SU-DHL-6 (cell line): ENCODE data around the gene TEX10.

Experiments used
- EZH2phosphoT487 ChIP-seq: fragments of 200-600 bp; sonication (generic), shearing (Covaris generic); conservative IDR thresholded peaks from 2 replicates; pipeline ENCODE4 v1.6.1; 2018; ENCODE audit warnings: mild to moderate bottlenecking, antibody characterized with exemption, low read length, moderate library complexity, mixed read lengths
- TF ChIP-seq, protein P1 (sequence below): fragments of 200-600 bp; sonication (generic); IDR thresholded peaks from one replicate; pipeline ENCODE4 v1.5.1; 2017; ENCODE audit warnings: antibody characterized with exemption, mild to moderate bottlenecking, low read length, moderate library complexity; ENCODE audit not compliant: insufficient read depth, poor library complexity, severe bottlenecking

DNA sequence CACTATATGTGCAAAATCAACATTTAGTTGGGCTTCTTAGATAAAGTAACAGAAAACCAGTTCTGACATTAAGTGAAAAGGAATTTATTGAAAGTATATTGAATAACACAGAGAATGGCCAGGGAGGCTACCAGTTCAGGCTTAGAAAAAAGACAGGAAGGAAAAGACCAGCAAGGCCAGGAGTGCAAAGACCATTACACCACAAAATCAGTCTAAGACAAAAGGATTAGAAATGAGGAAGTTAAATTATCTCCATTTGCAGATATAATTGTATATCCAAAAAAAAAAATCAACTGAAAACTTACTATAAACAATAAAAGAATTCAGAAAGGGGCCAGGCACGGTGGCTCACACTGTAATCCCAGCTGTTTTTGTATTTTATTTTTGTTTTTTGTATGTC, 4.8 kb upstream of the TEX10 start:
- TF ChIP-seq, protein P1, sequence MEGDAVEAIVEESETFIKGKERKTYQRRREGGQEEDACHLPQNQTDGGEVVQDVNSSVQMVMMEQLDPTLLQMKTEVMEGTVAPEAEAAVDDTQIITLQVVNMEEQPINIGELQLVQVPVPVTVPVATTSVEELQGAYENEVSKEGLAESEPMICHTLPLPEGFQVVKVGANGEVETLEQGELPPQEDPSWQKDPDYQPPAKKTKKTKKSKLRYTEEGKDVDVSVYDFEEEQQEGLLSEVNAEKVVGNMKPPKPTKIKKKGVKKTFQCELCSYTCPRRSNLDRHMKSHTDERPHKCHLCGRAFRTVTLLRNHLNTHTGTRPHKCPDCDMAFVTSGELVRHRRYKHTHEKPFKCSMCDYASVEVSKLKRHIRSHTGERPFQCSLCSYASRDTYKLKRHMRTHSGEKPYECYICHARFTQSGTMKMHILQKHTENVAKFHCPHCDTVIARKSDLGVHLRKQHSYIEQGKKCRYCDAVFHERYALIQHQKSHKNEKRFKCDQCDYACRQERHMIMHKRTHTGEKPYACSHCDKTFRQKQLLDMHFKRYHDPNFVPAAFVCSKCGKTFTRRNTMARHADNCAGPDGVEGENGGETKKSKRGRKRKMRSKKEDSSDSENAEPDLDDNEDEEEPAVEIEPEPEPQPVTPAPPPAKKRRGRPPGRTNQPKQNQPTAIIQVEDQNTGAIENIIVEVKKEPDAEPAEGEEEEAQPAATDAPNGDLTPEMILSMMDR, result no peak
- TF ChIP-seq EZH2phosphoT487, result no peak
